Fibroblast of skin of left biceps (primary cell): ENCODE measurements around the gene ZBTB21.

Source experiments
- DNase-seq, 2 experiments: peaks; one replicate each; pipeline ENCODE4 v3.0.0-alpha.2; 2013; ENCODE audit warnings: low read depth in 2 of 2

The ZBTB21 gene

DNA sequence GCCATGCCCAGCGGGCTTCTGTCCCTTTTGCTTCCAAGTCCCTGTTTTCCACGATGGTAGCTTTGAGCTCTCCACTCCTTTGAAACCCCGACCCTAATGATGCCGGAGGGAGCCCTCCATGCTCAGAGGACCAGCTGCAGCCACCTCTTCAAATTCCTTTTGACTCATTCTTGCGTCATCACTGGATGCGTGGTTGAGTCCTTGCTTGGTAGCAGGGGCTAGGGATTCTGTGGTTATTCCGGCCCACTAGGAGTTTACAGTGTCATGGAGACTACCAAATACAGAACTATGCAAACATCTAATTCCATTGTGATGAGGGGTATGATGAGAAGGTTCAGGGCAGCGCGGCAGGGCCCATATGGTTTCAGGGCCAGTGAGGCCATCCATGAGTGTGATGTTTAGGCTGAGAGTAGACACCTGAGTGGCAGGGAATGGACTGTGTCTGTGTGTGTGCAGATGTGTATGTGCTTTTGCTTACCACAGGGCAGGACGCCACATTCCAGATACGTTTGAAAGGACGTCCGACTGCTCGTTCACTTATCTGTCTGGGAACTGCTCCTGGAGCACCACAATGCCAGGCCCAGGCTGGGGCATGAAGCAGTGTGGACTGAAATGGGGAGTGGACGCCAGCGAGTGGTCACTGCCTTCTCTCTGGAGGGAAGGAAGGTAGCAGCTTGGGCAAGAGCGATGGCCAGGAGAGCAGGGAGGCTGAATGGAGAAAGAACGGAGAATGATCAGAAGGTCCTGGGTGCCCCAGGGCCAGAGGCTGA, 30.4 kb upstream of the ZBTB21 start:
- peak; percentile 99 for DNase-seq

DNA sequence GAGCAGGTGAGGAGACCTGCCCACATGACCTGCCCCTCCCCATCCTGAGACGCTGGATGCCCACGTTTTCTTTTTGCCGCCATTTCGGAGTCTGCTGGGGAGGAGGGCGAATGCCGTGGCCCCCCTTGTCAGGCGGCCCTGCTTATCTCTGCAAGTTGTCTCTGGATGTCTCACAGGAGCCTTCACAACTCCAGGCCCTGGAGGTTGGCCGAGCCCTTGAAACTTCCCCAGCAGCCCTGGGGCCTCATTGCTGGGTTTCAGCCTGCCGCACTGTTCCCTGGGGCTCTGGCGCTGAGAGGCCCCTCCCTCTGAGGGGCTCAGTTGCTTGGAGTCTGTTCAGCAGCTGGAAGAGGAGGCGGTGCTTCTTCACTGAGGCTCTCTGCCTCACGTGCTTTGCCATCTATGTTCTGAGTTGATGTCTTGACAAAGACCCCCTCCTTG, 29.8 kb upstream of the ZBTB21 start:
- DNase-seq: peak; percentile 77 to 81

DNA sequence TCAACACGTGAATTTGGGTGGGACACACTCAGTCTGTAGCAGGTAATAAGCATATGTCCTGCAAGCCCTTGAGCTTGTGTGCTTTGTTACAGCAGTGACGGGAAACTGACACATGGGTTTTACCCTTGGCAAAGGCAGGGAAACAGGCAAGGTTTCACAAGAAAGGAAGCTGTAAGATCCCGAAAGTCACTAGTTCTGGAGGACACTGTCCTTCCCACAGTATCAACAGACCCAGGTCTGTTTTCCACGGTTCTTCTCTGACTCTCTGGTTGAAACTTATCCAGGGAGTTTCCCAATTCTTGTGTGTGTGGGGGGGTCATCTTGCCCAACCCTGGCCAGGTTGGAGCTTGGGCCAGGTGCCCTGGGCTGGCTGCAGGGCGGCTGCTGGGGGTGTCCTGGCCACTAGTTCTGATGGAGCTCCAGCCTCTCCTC, 29.3 kb upstream of the ZBTB21 start:
- no peak for DNase-seq

DNA sequence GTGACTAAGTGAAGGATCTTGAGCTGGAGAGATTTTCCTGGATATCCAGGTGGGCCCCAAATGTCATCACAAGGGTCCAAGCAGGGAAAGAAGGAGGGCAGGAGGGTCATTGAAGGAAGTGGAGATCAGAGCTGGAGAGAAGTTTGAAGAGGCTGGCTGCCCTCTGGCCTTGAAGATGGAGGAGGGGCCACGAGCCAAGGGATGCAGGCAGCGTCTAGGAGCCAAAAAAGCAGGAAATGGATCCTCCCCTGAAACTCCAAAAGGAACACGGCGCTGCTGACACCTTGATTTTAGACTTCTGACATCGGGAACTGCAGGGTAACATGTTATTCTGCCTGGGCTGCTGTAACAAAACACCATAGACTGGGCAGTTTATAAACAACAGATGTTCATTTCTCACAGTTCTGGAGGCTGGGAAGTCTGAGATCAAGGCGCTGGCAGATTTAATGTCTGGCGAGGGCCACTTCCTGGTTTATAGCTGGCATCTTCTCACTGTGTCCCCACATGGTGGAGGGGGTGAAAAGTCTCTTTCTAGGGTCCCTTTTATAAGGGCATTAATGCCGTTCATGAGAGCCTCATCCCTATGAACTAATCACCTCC, 28.8 kb upstream of the ZBTB21 start:
- DNase-seq: no peak

DNA sequence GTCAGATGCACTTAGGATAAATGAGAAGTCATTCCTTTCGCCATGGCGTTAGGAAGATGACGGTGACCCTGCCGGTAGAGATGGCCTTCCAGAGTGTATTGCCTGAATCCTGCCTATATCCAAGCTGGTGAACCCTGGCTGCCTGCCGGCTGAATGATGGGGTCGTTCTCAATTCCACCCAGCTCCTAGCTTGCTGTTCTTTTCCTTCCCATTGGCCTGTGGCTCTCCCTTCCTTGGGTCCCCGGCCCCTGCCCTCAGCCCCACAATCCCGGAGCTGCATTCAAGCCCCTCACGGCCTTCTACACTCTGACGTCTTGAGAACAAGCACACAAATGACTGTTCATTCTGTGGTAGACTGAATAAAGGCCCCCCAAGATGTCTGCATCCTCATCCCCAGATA, 28.2 kb upstream of the ZBTB21 start:
- no peak for DNase-seq

DNA sequence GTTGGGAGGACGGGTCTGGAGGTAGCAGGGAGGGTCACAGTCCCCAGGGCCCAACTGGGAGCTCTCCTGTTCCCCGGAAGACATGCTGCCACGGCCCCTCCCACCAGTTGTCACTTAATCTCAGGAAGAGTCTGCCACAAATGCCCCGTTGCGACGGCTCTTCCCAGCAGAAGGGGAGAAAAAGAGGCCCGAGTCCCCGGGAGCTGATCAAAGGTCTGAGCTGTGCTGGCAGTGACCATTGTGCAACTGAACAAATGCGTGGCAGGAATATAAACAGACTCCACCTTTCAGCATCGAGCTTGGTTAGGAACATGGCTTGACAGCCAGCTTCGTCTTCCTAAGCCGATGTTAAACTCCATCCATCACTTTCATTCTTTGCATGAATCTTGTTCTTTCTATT, 27.8 kb upstream of the ZBTB21 start:
- DNase-seq: no peak

DNA sequence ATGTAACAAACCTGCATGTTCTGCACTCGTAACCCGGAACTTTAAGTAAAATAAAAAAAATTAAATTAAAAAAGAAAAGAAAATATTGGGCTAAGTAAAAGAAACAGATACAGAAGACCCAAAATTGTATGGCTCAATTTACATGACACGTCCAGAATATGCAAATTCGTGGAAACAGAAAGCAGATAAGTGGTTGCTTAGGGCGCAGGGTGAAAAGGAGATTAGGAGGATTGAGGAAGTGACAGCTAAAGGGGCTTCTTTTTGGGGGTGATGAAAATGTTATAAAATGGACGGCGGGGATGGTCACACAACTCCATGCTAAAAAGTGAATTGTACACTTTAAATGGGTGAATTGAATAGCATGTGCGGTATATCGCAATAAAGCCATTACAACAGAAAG, 27.4 kb upstream of the ZBTB21 start:
- DNase-seq: no peak

DNA sequence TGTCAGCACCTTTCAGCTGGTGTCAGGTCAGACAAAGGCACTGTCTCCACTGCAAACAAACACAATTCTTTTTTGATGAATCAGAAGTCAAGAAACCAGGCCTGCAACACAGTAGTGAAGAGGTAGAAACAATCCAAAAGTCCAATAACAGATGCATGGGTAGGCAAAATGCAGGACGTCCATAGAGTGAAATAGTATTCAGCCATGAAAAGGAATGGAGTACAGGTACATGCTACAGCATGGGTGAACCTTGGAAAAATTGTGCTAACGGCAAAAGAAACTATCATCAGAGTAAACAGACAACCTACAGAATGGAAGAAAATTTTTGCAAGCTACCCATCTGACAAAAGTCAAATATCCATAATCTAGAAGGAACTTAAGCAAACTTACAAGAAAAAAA, 26.2 kb upstream of the ZBTB21 start:
- DNase-seq: no peak

DNA sequence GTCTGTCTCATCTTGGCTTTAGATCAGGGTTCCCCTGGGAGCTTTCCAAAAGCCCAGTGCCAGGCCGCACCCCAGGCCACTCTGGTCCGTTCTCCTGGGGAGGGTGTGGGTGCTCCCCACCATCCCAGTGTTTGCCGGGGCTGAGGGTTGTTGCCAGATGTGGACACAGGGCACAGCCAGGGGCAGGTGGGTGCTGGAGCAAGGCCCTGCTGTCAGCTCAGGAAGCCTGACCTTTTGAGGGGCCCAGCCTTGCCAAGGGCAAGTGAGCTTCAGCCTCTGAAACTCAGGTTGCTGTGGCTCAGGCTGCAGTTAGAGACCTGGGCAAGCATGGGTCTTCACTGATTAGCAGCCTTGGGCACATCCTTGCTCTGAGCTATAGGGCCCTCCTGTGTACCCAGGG, 22.8 kb upstream of the ZBTB21 start:
- DNase-seq: no peak

DNA sequence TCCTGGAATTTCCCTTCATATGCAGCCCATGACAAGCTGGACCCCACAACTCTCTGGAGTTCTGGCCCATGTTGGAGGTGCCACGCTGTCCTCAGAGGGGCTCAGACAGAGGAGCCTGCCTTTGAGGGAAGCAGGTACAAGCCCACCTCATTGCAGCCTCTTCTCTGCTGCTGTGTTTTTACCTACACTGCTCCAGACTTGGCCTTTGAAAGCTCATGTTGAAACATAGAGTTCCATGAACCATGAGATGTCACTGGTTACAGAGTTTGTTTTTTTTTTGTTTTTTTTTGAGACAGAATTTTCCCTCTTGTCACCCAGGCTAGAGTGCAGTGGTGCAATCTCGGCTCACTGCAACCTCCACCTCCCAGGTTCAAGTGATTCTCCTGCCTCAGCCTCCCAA, 22.1 kb upstream of the ZBTB21 start:
- DNase-seq: no peak

DNA sequence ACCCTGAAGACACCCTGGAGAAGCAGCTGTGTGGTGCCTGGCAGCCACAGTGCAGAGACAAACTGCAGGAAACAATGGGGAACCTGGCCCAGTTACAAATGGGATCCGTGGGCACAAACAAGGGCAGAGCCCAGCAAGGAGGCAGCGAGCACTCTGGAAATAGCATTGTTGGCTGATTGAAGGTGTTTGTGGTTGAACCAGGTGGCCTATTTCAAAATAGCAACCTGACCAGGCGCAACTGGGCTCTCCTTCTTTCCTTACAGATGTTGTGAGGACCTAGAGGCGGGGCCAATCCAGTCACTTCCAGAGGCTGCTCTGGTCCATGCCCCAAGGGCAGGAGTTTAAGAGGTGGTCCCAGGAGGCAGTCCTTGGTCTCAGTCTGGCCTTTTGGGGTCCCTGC, 21.7 kb upstream of the ZBTB21 start:
- no peak for DNase-seq

DNA sequence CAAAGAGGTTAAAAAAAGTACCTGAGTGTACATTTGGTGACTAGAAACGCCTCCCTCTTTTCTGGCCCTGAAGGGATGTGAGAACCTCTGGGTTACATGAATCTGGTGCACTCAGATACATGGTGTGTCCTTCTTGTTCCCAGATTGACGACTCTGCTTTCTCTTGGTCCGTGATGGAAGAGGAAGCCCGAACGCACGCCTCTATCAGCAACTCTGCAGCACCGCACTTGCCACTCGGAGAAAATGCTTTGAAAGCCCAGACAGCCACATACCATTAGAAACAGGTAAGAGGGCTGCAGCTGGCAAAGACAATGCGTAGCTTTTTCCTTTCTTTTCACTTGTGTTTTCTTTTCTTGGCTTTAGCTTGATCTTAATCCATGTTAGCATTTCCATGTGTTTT, 21.1 kb upstream of the ZBTB21 start:
- no peak for DNase-seq

DNA sequence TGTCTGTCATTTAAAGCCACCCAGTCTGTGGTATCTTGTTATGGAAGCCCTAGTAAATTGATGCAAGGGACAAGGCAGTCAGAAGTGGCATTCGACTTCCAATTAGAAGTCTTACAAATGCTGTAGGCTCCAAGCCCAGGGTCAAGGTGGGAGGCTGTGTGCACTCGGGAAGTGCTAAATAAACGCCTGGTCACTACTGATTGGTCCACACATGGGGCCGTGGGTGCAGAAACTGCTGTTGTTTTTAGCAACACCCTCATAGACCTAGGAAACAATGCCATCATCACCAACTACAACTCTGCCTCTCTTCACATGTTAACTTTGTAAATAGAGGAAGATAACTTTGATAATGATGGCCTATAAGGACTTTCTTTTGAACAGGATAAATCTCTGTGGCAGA, 20.2 kb upstream of the ZBTB21 start:
- no peak for DNase-seq

DNA sequence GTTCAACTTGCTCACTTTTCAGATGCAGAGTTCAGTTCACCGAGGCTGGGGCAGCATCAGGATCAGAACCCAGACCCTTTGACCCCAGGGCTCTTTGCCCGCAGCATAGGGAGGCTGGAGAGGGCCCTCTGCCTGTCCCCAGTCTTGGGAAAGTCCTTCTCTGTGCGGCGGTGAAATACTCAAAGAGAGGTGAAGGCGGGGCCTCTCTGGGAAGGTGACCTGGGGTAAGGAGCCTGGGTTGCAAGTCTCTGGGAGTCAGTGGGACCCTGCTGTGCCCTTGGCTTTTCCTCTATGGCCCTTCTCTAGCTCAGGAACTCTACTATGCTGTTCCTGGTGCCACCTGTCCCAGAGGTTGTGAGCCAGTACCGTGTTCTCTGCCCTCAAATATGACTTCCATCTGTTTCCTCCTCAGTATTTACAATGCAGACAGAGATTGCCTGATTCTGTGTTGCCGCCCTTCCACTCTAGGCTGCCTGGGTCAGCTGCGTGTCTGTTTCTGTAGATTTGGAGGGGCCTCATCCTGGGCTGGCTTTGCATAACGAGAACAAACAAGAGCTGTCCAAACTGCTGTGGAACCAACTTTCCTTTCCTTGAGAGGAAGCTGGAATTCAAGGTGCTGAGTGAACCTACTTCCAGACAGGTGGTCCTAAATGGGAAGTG, 18.7 kb upstream of the ZBTB21 start:
- no peak for DNase-seq

DNA sequence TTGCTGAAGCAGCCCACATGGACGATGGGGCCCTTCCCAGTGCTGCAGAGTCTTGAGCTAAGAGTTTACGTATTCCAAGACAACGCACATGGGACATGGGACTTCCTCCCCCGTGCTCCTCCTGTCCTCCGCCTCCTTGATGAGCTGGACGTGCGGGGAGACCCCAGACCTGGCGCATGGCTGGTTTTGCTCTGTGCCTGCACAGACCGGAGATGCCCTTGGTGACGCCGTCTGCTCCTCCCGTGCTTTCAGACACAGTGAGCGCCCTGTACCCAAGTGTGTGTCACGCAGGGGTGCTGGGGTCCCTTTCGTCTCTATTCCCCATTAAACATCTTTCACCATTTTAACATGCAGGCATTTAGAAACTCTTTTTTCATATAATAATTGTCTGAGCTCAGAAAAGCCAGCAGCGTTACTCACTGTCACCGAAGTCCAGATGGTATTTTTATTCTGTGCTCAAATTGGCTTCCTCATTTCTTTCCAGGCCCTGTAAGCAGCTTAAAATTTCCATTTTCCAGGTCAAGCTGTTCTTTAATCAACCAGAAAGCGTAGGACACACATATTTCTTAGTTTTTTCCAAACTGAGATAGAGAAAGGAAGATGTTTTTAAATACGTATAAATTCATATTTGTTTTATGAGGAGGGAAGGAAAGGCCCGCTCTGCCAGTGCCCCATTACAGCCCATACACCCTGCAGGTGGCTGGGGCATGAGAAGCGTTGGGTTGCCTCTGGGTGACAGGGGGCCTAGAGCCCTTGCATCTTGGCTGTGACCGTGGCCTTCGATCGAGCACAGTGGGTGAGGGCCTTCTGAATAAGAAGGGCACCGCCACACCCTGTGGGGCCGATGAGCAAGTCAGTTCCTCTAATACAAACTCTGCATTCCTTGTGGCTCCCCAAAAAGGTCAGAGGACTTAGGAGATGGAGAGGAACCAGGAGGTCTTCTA, 17.9 kb upstream of the ZBTB21 start:
- no peak for DNase-seq

DNA sequence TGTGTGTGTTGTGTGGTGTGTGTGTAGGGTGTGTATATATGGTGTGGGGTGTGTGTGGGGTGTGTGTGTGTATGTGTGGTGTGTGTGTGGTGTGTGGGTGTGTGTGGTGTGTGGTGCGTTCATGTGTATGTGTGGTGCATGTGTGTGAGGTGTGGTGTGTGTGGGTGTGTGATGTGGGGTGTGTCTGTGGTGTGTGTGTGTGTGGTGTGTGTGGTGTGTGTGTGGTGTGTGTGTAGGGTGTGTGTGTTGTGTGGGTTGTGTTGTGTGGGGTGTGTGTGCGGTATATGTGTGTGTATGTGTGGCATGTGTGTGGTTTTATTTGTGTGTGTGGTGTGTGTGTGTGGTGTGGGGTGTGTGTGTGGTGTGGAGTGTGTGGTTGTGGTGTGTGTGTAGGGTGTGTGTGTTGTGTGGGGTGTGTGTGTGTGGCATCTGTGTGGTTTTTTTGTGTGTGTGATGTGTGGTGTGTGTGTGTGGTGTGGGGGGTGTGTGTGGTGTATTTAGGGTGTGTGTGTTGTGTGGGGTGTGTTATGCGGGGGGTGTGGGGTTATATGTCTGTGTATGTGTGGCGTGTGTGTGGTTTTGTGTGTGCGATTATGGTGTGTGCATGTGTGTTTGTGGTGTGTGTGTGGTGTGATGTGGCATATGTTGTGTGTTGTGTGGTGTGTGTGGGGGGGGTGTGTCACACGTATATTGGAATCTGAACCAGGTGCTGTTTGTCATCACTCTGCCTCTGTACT, 17.1 kb upstream of the ZBTB21 start:
- DNase-seq: no peak

DNA sequence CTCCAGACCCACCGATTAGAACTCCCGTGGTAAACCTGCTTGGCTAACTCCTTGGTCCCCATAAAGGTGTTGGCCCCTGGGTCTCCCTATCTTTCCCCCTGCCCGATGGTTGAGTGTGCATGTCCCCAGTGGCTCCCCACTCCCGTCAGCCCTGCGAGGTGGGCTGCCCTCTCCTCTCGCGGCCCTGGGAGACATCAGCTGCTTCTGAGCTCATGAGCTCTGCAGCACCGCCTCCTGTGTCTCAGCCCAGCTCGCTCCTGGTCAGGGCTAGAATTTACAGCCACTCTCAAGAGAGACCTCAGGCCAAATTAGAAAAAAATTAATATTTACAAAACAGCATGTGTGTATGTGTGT, 15.9 kb upstream of the ZBTB21 start:
- no peak for DNase-seq

DNA sequence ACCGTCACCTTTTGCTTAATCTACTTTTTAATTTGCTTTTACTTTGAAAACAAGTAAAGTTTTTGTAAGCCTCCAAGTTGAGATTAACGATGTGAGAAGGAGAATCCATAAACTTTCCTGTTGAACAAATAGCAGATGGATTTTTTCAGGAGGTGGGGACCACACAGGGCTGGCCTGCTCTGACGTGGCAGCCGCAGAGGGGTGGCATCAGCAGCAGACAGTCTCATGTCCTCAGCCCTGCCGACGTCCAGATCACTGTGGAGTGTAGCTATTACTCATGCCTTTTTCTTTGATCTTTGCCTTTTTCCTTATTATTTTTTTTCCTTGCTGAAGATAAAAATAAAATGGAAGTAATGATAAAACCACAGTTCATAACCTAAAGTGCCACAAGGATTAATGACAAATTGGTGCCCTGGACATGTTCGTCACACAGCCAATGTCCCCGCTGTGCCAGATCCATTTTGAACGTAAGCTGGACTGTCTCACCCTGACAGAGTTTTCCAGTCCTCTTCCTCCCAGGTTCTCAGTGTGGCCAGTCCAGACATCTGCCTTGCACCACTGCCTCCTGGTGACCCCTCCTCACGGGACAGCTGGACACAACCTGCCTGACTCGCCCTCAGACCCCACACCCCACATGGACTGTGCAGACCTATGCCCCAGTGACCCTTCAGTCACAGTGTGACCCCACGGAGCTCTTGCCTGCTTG, 15.4 kb upstream of the ZBTB21 start:
- no peak for DNase-seq

DNA sequence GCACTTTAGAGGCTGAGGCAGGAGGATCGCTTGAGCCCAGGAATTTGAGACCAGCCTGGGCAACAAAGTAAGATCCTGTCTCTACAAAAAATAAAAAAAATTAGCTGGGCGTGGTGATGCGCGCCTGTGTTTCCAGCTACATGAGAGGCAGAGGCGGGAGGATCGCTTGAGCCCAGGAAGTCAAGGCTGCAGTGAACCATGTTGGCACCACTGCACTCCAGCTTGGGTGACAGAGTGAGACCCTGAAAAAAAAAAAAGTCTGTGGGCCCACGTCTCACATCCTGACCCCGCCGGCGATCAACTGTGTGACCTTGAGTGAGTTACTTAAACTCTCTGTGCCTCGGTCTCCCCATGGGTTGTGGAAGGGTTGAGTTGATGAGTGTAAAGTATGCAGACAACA, 12.7 kb upstream of the ZBTB21 start:
- DNase-seq: no peak

DNA sequence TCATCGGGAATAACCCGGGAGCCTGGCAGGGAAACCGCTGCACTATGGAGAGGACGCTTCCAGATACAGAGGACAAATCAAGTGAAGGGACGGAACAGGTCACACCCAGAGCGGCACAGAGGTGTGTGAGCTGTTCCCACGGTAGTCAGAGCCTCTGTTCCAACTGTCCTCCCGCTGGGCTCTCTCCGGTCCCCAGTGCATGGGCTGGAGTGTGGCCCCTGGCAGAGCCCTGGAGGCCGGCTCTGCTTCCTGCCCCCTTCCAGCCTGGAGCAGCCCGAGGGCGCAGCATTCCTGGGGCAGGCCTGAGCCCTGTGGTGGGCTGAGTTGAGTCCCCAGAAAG, 11.9 kb upstream of the ZBTB21 start:
- DNase-seq: no peak
